Activated CD4-positive, alpha-beta T cell treated with anti-CD3 and anti-CD28 coated beads for 24 hours (primary cell): Measurements from ENCODE around the gene HCFC1R1.

Source experiments
- DNase-seq, 2 donors: peaks; one replicate each; pipeline ENCODE4 v3.0.0-alpha.2; 2020; ENCODE audit warnings: low read depth in 2 of 2

HCFC1R1 gene

GRCh38 chr16:3035972-3036725 lies 12.4 kb upstream of the HCFC1R1 start:
- no peak for DNase-seq

DNA sequence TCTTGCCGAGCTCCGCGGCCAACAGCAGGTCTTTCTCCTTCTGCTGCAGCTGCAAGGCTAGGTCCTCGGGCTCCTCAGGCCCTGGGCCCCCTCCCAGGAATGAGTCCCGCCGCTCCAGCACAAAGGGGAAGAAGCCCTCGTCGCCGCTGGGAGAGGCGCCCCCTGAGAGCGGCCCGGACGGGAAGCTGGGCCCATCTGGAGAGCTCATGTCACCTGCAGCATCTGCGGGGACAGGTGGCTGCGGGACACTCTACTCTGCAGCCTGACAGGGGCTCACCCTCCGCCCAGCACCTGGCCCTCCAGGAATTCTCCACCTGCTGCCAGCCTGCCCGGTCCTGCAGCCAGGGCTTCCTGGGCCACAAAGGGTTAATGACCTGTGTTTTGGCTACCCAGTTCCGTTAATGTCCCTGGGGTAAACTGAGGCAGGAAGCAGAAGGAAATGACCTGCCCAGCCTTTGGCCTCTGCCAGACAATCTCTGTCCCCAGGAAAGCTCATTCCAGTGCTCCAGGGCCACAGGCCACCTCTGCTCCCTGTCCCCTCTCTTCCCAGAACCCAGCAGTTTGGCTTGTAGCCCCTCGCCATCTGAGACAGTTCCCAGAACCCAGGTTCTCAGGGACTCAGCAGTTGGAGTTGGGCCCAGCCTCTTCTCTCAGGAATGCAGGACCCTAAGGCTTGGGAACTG lies 11.7 kb upstream of the HCFC1R1 start:
- no peak for DNase-seq

DNA sequence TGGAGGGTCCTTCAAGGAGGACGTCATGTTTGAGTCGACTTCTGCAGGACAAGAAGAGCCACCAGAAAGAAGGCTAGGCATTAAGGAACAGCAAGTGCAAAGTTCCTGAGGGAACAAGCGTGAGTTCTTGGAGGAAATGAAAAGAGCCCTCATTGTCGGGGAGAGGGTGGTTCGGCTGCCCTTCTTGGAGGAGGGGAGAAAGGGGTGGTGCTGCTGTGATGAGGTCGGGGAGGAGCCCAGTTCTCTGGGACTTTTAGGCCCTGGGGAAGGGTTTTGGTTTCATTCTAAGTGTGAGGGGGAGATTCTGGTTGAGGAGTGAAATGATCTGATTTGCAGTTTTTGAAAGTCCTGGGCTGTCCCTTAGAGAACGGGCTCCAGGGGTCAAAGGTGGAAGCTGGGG lies 8.9 kb upstream of the HCFC1R1 start:
- no peak for DNase-seq

GRCh38 chr16:3030222-3031212 lies 6.8 kb upstream of the HCFC1R1 start:
- no peak for DNase-seq

DNA sequence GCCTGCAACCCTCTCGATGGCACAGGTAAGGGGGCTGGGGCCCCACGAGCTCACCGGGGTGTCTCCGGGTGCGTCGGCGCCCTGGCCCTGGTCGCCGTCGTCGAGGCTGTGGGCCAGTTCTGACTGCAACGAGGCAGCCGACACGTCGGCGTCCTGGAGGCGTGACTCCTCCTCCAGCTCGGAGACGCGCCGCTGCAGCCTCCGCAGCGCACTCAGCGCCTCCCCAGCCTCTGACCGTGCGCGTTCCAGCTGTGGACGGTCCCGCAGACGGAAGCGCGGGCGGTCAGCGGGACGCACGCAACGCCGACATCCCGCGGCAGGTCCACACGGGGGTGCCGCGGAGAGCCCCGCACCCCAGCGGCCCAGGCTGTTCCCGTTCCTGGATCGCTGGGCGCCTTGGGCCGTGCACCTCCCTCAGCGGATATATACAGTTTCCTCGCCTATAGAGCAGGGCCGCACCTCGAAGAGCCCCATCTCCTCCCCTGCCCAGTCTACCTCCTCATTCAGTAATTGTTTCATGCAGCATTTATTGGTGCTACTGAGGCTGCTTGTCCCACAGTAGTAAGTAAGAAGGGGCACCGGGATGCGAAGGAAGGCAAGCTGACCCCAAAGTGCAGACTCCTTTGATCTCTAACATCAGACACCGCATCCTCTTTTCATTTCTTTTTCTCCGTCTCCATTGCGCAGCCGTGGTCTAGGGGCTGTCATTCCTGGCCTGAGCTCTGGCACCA lies 5.9 kb upstream of the HCFC1R1 start:
- DNase-seq: no peak

DNA sequence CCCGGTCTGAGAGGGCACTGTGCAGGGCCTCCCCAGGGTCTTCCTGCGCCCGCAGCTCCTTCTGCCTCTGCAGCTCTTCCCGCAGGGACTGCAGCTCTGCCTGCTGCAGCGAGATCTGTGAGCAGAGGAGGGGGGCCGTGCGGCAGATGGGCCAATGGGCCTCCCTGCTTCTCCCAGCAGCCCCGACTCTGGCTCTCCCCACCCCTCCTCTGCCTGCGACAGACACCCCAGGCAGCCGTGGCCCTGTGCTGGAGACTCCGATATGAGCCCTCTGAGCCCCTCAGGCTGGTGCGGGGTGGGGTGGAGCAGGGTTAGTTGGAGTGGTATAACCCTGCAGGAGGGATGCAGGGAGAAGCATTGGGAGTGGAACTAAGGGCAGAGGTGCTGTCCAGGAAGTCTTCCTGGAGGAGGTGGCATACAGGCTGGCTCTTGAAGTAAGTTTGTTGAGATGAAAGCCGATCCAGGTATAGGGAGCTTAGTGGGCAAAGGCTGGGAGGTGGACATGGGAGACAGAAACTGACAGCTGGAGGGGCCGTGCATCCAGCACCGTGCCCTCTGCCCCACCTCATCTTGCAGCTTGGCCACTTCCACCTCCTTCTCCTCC lies 5.1 kb upstream of the HCFC1R1 start:
- no peak for DNase-seq

GRCh38 chr16:3027983-3028715 lies 4.4 kb upstream of the HCFC1R1 start:
- peak; percentile 87 to 89 for DNase-seq

GRCh38 chr16:3027489-3027795 lies 3.7 kb upstream of the HCFC1R1 start:
- DNase-seq: no peak

DNA sequence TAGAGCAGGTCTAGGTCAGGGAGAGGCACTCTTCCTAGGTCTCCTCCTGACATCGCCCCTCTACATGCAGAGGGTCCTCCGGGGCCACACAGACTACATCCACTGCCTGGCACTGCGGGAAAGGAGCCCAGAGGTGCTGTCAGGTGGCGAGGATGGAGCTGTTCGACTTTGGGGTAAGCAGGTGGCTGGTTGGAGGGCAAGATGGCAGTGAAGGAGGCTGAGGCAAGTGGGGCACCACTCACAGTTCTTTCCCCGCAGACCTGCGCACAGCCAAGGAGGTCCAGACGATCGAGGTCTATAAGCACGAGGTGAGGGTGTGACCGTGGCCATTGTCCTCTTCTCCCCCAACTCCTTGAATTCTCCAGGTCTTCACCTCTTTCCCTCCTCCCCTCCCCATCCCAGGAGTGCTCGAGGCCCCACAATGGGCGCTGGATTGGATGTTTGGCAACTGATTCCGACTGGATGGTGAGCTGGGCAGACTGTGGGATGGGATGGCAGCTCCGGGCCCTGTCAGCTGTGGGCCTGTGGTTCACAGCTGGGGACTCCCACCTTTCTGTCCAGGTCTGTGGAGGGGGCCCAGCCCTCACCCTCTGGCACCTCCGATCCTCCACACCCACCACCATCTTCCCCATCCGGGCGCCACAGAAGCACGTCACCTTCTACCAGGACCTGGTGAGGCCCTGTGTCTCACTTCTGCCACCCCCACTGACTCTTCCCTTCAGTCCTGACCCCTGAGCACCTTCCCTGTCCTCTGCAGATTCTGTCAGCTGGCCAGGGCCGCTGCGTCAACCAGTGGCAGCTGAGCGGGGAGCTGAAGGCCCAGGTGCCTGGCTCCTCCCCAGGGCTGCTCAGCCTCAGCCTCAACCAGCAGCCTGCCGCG lies 3.1 kb upstream of the HCFC1R1 start:
- no peak for DNase-seq

GRCh38 chr16:3026003-3026378 lies 2.2 kb upstream of the HCFC1R1 start:
- no peak for DNase-seq

GRCh38 chr16:3025032-3026002 lies 1.6 kb upstream of the HCFC1R1 start:
- DNase-seq: no peak

GRCh38 chr16:3023415-3023668 lies 400 bp downstream of the HCFC1R1 start:
- no peak for DNase-seq

- DNase-seq: no peak
Observed at GRCh38 chr16:3022684-3023414, 893 bp downstream of the HCFC1R1 start.

- peak; percentile 85 to 91 for DNase-seq
Observed at GRCh38 chr16:3022208-3022683, 1.5 kb downstream of the HCFC1R1 start.

- DNase-seq: peak; percentile 79 to 87
Observed at GRCh38 chr16:3021449-3022207, 2.1 kb downstream of the HCFC1R1 start.

DNA sequence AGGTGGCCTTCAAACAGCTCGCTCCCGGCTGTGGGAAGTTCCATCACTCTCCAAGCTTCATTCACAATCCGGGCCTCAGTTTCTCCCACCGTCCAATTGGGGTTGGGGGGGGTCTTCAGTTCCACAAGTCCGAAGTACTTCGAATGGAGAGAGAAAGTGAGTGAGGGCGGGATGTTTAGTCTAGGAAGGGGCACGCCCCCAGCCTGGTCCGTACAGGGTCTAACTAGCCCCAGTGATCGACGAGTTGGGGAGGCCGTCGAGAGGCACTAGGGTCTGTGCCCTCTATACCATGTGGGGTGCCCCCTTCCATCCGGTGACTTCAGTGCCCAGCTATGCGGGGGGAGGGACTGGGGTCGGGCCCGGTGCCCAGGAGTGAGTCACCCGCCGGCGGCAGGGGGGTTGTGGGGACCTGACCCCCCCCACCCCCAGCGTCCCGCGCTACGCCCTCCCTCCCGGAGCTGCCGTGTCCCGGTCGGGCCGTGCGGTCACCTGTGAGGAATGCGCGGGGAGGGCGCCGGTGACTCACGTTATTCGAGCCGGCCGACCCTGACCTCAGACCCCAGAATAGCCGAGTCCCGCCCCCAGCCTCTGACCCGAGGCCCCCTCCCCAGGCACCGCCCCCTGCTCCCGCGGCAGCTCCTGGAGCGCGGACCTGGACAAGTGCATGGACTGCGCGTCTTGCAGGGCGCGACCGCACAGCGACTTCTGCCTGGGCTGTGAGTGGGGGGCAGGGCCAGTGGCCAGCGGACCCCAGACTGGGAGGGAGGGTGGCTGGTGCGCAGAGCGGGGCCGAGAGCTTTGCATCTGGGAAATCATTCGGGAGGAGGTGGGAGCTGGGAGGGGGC lies 2.9 kb downstream of the HCFC1R1 start:
- no peak for DNase-seq
